BE2C (cell line): ENCODE data around the gene ATRN.

Experiments
- DNase-seq: peaks from one replicate; pipeline ENCODE4 v3.0.0-alpha.2; 2020
- H3K27me3 ChIP-seq: fragments of 250-450 bp; sonication (Bioruptor Pico); 2 replicates; pipeline ENCODE4 v1.5.1; 2020; ENCODE audit warnings: mild to moderate bottlenecking
- H3K36me3 ChIP-seq: fragments of 250-450 bp; sonication (Bioruptor Pico); 2 replicates; pipeline ENCODE4 v1.5.1; 2020; ENCODE audit warnings: mild to moderate bottlenecking
- H3K4me1 ChIP-seq: fragments of 250-450 bp; sonication (Bioruptor Pico); 2 replicates; pipeline ENCODE4 v1.5.1; 2020
- H3K4me3 ChIP-seq: 2 replicates; pipeline ENCODE4 v1.5.1; 2011; ENCODE audit warnings: low read depth, low read length
- H3K9me3 ChIP-seq: fragments of 250-450 bp; sonication (Bioruptor Pico); 2 replicates; pipeline ENCODE4 v1.5.1; 2020
- TF ChIP-seq, protein P1 (sequence below): IDR thresholded peaks from 2 replicates; pipeline ENCODE4 v1.5.1; 2012; ENCODE audit warnings: mild to moderate bottlenecking, low read depth, low read length

The ATRN gene

DNA sequence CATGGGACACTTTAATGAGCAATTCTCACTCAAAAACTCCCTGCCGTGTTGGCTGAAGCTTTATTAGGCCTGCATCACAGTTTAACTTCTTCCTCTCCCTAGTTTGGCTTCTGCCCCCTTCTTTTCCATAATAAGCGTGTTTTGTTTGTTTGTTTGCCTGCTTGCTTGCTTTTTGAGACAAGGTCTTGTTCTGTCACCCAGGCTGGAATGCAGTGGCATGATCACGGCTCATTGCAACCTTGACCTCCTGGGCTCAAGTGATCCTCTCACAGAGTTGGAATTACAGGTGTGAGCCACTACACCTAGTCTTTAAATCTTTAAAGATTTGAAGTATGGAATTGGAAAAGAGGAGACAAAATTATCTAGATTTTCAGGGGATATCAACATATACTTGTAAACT lies 38.0 kb upstream of the ATRN start:
- TF ChIP-seq, protein P1, sequence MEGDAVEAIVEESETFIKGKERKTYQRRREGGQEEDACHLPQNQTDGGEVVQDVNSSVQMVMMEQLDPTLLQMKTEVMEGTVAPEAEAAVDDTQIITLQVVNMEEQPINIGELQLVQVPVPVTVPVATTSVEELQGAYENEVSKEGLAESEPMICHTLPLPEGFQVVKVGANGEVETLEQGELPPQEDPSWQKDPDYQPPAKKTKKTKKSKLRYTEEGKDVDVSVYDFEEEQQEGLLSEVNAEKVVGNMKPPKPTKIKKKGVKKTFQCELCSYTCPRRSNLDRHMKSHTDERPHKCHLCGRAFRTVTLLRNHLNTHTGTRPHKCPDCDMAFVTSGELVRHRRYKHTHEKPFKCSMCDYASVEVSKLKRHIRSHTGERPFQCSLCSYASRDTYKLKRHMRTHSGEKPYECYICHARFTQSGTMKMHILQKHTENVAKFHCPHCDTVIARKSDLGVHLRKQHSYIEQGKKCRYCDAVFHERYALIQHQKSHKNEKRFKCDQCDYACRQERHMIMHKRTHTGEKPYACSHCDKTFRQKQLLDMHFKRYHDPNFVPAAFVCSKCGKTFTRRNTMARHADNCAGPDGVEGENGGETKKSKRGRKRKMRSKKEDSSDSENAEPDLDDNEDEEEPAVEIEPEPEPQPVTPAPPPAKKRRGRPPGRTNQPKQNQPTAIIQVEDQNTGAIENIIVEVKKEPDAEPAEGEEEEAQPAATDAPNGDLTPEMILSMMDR: no peak
- Histone ChIP-seq H3K4me1 (no peaks in the 10 kb centered on the region), H3K9me3 (no peaks in the 10 kb centered on the region), H3K4me3 (no peak overlapping the region), H3K27me3 (no peaks in the 10 kb centered on the region), H3K36me3 (no peaks in the 10 kb centered on the region)
- DNase-seq: no peak

DNA sequence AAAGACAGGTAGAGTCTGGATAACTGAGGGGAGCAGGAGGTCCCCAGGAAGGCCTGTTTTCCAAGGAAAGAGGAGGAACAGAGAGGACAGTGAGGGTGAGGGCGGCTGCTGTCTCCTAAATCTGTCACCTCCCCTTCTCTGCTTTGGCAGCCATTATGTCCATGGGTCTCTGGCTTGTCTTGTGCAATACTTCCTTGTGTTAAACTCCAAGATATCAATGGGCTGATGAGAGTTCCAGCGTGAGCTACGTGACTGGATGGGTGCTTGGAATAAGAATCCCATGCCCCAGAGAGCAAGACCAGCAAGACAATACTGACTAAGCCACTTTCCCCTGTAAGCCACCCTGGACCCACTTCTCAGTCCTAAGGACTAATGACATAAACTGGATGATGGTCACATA lies 37.1 kb upstream of the ATRN start:
- Histone ChIP-seq H3K27me3 (no peaks in the 10 kb centered on the region), H3K4me3 (no peak overlapping the region), H3K4me1 (no peaks in the 10 kb centered on the region), H3K36me3 (no peaks in the 10 kb centered on the region), H3K9me3 (no peaks in the 10 kb centered on the region)
- no peak for DNase-seq
- TF ChIP-seq, protein P1: no peak

DNA sequence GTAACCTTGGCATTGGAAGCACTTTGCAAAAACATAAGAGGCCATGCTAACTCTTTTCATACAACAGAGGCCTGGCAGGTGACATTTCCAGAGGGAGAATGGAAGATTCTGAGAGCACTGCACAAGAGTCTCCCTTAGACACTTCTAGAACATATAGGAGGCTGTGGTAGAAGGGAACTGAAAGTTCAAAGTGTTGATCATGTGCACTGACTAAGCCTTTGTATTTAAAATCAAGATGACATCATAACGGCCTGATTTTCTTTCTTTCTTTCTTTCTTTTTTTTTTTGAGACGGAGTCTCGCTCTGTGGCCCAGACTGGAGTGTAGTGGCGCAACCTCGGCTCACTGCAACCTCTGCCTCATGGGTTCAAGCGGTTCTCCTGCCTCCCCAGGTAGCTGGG lies 36.6 kb upstream of the ATRN start:
- Histone ChIP-seq H3K9me3 (no peaks in the 10 kb centered on the region), H3K4me3 (no peak overlapping the region), H3K4me1 (no peaks in the 10 kb centered on the region), H3K36me3 (no peaks in the 10 kb centered on the region), H3K27me3 (no peaks in the 10 kb centered on the region)
- TF ChIP-seq, protein P1: no peak
- DNase-seq: no peak

DNA sequence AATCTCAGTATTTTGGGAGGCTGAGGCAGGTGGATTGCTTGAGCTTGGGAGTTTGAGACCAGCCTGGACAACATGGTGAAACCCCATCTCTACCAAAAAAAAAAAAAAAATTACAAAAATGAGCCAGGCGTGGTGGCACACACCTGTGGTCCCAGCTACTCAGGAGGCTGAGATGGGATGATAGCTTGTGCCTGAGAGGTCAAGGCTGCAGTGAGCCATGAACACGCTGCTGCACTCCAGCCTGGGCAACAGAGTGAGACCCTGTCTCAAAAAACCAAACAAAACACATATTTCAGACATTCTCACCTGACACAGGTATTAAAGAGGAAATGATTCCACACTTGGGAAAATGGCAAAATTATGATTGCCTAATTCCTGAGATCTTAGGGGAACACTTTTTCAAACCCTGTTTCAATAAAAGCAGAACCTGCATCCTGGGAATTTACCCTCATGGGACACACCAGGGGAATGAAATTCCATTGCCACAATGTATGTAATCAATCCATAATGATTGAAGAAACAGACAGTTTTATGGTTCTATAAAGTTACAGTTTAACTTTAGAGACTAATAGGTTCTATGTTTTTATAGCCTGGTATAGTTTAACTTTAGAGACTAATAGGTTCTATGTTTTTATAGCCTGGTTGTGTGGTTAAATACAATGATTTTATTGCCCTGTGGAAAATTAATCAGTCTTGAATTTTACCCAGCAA lies 33.8 kb upstream of the ATRN start:
- Histone ChIP-seq H3K27me3 (no peaks in the 10 kb centered on the region), H3K9me3 (no peaks in the 10 kb centered on the region), H3K4me3 (no peak overlapping the region), H3K4me1 (no peaks in the 10 kb centered on the region), H3K36me3 (no peaks in the 10 kb centered on the region)
- TF ChIP-seq, protein P1: no peak
- DNase-seq: no peak

DNA sequence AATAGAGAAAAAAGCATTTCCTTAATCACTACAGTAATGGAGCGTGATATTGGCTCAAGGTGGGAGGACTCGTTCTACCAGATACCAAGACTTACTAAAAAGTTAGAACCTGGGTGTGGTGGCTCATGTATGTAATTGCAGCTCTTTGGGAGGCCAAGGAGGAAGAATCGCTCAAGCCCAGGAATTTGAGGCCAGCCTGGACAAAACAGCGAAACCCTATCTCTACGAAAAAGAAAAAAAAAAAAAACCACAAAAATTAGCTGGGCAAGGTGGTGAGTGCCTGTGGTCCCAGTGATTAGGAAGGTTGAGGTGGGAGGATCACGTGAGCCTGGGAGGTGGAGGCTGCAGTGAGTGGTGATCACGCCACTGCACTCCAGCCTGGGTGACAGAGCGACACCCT lies 24.0 kb upstream of the ATRN start:
- DNase-seq: no peak
- no peaks in the 10 kb centered on the region for H3K27me3 ChIP-seq
- H3K9me3 ChIP-seq: no peaks in the 10 kb centered on the region
- H3K4me1 ChIP-seq: no peaks in the 10 kb centered on the region
- H3K36me3 ChIP-seq: no peaks in the 10 kb centered on the region
- H3K4me3 ChIP-seq: no peak overlapping the region
- TF ChIP-seq, protein P1: no peak

DNA sequence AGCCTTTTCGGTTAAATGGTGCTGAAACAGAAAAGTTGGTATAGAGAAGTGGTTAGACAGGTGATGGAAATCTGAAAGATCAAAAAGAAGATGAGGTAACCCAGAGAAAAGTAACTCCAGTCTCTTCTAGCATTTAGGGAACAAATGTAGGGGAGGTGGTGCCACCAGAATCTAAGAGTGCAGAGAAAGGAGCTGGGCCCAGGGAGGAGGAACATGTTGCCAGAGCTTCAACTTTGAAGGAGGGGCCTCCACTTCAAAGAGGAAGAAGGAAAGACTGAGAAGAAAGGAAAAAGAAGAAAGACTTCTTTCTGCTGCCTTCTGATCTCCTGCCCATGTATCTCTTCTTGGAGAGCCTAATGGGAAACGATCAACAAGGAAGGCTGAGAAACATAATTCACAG lies 23.5 kb upstream of the ATRN start:
- no peak for DNase-seq
- no peaks in the 10 kb centered on the region for H3K4me1 ChIP-seq
- H3K4me3 ChIP-seq: no peak overlapping the region
- H3K27me3 ChIP-seq: no peaks in the 10 kb centered on the region
- no peaks in the 10 kb centered on the region for H3K9me3 ChIP-seq
- TF ChIP-seq, protein P1: no peak
- H3K36me3 ChIP-seq: no peaks in the 10 kb centered on the region
